ENCODE results near the gene YTHDF1.

DNA sequence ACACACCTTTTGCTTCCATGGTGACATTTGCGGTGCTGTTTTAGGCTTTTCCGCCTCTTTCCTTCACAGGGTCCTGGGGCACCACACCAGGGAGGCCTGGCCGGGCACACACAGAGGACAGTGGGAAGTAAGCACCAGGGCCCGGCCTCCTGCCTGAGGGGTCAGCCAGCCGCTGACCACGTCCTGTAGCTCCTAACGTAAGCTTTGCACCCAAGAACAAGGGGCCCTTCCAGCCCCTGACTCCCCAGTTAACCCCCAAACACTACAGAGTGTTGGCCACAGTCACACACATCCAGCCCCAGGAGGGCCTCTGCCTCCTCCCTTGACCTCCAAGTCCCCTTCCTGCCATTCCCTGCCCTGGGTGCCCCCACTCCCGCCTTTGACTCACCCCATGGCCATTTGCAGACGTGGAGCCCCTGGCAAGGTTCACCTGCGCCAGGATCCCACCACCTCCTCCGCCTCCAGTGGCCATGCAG is 54.7 kb downstream of the YTHDF1 start:
- TF ChIP-seq, protein P1, sequence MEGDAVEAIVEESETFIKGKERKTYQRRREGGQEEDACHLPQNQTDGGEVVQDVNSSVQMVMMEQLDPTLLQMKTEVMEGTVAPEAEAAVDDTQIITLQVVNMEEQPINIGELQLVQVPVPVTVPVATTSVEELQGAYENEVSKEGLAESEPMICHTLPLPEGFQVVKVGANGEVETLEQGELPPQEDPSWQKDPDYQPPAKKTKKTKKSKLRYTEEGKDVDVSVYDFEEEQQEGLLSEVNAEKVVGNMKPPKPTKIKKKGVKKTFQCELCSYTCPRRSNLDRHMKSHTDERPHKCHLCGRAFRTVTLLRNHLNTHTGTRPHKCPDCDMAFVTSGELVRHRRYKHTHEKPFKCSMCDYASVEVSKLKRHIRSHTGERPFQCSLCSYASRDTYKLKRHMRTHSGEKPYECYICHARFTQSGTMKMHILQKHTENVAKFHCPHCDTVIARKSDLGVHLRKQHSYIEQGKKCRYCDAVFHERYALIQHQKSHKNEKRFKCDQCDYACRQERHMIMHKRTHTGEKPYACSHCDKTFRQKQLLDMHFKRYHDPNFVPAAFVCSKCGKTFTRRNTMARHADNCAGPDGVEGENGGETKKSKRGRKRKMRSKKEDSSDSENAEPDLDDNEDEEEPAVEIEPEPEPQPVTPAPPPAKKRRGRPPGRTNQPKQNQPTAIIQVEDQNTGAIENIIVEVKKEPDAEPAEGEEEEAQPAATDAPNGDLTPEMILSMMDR (IDR thresholded peaks at IDR 0.05), result no peak
- TF ChIP-seq POLR2AphosphoS5 (IDR thresholded peaks at IDR 0.05), result no peak
